NCI-H128 (cell line): ENCODE data around the gene NOVA2.

ENCODE experiments used
- DNase-seq: peaks from one replicate; lab custom pipeline; 2025; ENCODE audit not compliant: unreplicated experiment; lab: John Stamatoyannopoulos, UW

Gene NOVA2

DNA sequence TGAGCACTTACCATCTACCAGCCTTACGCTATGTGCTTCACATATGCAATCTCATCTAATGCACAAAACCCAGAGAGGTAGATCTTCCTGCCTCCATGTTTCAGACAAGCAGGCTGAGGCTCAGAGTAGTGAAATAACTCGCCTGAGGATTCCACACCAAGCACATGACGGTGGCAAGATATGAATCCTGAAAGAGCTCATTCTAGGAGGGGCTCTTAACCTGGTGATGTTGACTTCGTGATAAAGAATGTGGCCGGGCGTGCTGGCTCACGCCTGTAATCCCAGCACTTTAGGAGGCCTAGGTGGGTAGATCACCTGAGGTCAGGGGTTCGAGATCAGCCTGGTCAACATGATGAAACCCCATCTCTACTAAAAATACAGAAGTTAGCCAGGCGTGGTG lies 5.0 kb downstream of the NOVA2 start:
- no peak for DNase-seq

DNA sequence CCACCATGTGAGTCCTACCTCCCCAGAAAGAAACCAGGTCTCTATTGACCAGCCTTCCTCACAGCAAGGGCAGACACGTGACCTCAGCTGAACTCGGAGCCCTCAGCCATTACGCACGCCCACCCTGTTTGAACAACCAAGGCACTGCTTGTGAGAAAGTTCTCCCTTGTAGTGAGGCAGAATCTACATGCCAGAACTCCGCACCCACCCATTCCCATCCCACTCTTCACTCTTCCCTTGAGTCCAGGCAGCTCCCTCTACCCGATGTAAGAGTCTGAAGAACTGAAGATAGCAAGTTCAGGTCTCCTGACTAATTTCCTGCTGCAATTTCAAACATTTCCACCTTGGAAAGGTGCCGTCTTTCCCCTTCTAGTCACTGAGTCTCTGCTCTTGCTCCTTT lies 6.4 kb downstream of the NOVA2 start:
- DNase-seq, result no peak

DNA sequence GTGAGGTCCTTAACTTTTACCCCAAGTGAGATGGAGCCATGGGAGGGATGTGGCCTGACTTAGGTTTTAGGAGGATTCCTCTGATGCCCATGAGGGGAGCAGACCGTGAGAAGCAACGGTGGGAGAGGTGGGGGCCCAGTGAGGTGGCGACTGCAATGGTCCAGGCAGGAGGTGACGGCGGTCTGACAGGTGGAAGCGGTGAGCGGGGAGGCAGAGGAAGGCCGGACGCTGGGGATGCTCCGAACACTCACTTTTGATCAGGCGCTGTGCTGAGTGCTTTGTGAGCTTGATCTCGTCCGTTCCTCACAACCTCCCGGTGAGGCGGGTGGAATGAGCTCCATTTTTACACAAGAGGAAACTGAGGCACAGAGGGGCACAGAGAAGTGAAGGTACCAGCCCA lies 11.6 kb downstream of the NOVA2 start:
- no peak for DNase-seq

DNA sequence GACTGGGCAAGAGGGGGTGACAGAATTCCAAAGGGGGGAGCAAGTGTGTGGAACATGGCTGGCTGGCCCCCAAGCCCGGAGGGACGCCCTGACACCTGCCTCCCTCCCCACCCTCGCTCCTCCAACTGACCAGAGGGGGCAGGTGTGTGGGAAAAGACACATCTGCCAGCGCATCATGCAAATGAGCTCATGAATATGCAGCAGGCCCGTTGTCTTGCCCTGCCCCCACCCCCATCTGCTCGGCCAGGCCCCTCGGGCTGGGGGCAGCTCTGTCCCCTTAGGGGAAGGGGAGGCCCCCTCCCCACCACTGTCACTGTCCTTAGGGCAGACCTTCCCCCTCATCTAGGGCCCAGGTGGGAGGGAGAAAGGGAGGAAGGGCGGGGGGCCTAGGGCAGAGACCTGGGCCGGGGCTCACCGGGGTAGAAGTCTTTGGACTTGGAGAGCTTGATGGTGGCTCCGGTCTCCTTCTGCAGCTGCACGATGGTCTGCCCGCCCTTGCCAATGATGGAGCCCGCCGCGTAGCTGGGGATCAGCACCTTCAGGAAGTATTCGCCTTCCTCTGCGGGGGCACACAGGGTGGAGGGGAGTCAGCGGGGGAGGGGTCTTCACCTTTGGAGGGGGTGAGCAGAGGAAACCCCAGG lies 12.9 kb downstream of the NOVA2 start:
- no peak for DNase-seq

DNA sequence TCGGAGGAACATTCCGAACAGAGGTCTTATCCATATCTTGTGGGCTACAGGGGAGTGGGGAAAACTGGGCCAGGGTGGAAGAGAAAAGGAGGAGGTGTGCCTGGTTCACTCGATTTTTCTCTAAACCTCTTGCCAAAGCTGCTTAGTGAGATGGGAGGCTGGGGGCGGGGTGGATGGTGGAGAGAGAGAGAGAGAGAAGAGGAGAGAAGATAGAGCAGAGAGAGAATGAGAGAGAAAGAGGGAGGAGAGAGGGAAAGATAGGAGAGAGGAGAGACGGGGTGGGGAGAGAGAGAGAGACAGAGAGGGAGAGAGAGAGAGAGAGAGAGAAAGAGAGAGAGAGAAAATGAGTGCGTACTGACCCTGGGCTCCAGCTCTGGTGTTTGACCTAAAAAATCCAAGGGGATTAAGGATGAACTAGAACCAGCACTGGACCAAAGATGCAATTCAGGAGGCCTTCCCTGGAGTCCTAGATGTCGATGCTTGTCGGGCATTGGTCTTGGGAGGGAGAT lies 14.1 kb downstream of the NOVA2 start:
- no peak for DNase-seq

DNA sequence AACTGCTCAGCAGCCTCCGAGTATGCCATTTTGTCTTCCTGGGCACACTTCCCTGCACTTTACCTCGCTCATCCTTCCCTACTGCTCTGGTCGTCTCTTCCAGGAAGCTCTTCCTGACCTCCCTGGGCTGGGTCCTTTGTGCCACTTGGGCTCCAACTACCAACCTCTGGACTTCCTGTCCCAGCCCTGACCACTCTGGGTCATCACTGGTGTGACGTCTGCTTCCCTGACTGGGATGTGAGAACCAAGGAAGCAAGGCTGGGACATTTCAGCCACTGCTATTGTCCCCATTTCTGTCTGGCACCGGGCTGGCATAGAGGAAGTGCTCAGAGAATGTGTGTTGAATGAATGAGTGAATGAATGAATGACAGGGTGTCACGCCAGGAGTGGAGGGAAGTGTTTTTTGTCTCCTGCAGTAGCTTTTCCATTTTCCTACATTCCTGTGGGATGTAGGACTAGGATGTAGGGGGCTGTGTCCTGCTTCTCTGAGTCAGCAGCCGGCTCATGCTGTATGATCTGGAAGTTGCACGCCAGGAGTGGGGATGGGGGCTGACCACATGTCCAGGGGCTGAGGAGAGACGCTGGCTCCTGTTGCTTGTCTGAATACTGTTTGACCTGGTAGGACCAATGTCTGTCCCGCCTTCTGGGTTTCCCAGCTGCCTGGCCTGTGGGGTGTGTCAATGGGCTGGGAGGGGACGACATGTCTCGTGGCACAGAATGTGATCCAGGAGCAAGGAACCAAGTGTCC lies 14.7 kb downstream of the NOVA2 start:
- DNase-seq, result no peak

DNA sequence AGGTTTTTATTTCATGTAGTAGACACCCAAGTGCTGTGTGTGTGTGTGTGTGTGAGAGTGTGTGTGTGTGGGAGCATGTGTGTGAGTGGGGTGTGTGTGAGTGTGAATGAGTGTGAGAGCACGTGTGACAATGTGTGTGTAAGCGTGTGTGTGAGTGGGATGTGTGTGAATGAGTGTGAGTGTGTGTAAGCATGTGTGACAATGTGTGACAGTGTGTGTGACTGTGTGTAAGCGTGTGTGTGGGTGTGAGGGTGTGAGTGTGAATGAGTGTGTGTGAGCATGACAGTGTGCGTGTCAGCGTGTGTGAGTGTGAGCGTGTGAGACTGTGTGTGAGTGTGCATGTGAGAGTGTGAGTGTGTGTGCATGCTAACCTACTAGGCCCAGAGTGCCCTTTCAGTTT lies 15.3 kb downstream of the NOVA2 start:
- no peak for DNase-seq

DNA sequence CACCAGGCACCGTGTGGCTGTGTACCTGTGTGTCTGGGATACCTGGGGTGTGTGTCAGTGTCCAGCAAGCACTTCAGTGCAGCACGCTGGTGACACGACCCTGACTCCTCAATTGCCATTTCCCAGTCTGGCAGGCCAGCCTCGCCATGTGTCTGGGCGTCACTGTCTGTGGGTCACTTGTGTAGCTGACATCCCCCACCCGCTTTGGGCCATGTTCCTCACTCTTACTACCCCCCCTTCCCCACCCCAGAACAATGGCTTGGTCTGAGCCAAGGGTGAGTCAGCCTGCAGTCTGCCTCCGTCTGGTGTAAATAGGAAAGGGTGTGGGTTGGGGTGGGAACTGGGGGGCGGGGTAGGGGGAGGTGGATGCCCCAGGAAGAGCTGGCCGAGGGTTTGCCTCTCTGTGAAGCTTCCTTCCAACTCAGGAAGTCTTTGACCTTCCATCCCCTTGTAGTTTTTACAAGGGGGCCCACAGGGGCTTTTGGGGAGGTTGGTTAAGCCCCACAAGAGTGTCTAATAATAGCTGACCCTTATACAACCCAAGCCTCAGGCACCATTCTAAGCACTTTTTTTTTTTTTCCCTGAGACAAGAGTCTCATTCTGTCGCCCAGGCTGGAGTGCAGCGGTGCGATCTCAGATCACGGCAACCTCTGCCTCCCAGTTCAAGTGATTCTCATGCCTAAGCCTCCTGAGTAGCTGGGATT lies 17.6 kb downstream of the NOVA2 start:
- no peak for DNase-seq

DNA sequence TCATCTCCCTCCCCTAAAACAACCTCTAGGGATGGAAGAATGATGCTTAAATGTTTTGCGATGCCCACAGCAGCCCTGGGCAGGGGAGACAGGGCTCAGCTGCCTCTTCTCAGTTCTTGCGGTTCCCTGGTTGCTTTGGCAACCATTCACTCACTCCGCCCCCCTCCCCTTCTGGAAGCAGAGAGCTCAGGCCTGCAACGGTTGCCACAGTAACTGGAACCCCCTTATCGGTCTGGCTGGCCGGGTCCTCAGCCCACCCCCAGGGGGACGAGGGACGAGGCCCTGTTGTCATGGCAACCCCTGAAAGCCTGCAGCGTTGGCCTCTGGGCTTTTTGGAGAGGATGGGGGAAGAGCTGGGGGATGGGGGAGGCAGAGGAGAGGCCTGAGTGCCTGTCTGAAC lies 19.5 kb downstream of the NOVA2 start:
- DNase-seq, result peak; percentile 43

DNA sequence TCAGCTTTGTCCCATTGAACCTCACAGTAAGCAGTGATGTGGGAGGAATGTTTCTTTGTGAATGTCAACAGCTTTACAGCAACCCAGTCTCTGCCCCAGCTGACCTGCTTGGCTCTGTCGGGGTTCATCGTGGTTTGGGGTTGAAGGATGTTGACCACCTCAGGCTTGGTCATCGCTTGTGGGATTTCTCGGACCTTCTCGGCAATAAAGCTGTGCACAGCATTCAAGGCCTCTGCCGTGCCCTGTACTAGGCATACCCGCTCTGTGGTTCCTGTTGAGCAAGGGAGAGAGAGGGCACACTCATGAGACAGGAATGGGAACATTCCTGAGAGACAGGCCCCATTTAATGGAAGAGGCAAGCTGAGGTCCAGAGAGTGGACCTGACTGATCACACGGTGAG lies 20.0 kb downstream of the NOVA2 start:
- DNase-seq, result no peak

DNA sequence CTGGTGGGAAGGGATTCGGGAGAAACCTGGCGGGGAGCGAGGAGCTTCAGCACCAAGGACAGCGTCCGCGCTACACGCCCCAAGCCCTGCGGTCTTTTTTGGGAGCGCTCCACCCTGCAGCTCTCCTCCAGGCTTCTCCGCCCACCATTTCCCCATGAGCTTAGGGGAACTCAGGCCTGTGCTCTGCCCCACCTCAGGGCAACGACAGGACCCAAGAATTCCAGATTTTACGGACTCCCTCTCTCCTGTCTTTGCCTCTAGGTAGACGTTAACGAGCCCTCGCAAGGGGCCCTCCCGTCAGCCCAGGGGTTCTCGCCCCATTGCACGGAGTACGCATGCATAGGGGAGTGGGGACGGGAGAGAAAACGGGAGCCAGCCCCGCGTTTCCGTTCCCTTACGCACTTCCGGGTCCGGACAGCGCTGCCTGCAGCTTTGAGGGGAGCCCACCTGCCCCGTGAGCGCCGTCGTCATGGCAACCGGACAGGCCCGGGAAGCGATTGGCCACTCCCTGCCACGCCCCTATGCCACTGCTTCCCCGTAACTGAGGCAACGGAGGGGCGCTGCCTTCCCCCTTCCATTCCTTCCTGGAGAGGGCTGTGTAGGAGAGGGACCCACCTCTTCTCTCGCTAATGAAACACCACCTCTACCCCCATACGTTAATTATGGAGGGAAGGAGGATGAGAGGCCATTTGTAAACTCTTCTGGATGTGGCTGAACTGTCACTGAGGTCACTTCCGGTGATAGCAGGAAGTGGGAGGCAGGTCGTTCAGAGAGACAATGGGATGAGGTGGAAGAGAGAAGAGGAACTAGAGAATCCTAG lies 20.8 kb downstream of the NOVA2 start:
- no peak for DNase-seq

DNA sequence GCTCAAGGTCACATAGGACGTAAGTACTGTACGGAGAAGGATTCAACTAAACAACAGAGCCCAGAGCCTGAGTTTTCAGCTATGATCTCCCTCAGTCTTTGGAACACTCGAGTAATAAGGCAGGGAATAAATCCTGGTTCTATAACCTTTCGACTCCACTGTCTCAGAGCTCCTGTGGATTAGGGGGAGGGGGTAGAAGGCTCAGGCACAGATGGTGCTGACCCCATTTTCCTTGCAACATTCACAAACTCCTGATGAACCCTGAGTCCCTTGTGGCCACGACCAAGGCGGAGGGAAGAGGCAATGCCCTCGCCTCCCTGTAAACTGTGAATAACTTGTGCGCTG lies 21.4 kb downstream of the NOVA2 start:
- DNase-seq, result no peak

DNA sequence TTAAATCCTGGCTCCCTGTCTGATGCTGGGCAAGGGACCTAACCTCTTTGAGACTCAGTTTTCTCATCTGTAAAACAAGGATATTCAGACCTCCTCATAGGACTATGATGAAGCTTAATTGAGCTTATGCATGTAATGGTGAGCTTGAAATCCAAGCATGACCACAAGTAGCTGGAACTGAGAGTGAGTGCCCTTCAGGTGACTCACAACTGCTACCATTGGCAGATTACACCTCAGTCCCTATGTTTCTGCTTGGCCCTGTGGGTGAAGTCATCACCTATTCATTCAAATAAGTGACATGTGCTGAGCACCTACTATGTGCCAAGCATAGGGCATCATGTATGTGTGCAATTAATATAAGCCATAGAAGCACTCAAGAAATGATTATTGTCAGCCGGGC lies 25.7 kb downstream of the NOVA2 start:
- DNase-seq, result no peak

DNA sequence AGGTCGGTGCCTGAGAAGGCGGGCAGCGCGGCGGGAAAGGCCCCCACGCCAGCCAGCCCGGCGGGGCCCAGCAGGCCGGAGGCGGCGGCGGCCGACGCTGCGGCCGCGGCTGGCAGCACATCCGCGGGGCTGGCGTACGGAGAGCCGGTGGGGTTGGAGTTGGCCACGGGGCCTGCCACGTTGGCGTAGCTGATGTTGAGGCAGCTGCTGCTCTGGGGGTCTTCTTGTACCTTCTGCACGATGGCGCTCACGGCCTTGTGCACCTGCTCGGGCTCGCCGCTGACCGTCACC lies 33.2 kb downstream of the NOVA2 start:
- DNase-seq, result no peak

DNA sequence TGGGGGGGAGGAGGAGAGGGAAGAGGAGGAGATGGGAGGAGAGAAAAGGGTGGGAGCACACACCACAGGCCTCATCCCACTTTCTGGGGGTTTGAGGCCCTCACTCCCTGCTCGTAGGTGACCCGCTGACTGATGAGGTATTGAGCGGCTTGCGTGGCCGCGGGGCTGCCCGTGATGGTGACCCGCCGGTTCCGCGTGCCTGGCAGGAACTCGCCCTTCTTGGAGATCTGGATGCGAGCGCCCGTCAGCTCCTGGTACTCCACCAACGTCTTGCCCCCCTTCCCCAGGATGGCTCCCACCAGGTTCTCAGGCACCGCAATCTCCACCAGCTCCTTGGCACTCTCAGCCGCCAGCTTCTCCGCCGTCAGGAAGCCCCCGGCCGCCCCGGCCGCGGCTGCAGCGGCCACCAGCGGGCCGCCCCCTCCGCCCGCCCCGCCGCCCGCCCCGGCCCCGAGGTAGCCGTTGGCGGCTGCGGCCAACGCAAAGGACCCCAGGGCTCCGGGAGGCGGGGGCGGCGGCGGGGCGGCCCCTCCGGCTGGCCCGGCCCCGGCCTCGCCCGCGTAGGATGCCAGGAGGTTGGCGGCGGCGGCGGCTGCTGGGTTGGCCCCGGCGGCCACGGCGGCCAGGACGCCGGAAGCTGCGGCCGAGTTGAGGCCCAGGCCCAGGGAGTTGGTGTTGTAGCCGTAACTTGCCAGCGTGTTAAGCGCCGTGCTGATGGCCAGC lies 33.7 kb downstream of the NOVA2 start:
- DNase-seq, result no peak

DNA sequence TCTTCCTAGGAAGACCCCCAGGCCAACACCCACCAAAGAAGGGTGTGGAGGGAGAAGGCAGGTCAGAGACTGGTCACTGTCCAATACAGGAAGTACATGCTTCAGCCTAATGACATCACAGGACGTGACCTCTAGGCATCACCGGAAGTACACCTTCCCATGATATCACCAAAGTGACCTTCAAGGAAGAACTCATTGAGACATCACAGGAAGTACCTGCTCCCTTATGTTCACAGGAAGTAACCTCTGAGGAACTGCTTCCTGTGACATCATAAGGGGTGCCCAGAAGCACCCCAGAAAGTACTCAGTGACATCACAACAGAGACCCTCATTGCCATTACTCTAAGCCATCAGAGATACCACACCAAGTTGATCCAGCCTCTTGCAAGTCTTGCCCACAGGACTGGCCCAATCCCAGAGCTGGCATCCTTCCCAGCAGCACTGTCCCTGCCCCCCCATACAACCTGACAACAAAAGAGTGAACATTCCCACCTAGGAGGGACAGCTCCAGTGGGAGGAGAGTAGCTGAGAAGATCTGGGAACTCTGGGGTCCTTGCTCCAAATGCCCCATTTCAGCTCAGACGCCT lies 34.8 kb downstream of the NOVA2 start:
- no peak for DNase-seq

DNA sequence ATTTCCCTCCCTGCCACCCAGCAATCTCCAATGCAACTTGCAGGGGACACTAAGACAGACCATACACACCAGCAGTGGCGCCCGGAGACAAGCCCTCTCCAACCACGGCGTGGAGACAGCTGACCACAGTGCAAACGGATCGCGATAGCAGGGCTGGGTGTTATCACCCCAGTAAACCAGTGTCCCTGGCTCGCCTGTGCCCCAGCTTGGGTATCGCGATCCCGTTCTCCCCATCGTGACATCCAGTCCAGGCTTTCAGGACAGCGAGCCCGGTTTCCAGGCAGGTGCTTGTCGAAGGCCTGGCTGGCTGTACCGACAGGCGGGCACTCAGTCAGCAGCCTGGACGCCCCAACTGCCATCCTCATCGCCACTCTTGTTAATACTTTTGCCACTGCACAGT lies 38.4 kb downstream of the NOVA2 start:
- DNase-seq, result no peak

DNA sequence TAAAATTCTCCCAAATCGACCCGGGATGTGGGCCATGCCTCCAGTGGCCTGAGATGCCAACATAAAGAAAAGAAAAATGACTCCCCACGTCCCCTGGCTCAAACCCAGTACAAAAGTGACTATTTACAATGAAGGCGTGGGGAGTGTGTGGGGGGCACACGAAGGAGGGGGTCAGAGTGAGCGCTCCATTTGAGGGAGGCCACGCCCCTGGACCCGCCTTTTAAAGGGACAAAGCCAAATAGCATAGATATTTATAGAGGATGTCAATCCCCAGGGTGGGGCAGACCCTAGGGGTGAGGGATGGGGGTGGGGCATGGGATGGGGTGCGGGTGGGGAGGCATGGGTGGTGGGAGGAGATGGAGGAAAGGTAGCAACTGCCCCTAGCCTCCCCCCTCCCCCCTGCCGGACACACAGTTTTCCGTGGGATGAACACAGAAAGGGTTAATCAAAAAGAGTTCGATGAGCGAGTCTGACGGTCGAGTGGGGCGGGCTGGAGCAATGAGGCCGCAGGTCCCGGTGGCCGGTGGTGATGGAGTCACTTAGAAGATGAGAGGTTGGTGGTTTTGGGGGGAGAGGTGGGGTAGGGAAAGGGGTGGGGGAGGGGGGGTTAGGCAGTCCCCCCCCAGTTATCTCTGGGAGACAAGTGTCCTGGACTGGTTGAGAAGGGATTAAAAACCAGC lies 39.0 kb downstream of the NOVA2 start:
- DNase-seq, result no peak

DNA sequence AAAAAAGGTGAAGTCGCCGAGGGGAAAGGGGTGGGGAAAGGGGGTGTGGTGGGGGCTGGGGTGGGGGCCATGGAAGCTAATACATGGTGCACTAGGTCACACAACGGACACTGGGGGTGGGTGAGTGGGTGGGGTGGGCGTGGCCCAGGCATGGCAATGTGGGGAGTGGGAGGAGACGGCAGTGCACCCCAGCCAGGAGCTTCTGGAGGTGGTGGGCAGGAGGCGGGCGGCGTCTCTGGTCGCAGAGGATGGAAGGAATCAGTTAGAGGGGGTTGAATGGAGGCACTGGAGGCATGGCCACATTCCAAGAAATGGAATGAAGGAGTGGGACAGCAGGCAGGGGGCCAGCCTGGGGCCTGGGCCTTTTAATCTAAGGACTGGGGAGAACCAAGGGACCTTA lies 39.9 kb downstream of the NOVA2 start:
- no peak for DNase-seq

DNA sequence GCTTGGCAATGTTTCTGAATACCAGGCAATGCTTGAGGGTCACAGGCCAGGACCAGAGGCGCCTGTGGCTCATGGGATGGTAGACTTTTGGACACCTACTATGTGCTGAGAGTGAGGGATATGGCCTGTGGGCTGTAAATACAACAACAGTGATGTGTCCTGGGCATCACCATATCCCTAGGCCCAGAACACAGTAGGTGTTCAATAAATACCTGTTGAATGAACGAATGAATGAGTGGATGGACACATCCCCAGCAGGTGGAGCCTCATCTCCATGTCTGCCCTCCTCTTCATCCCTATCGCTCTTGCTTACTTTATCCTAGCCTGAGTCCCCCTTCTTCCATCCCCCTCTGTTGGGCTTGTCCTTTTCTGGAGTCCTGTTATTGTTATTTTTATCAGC lies 42.6 kb downstream of the NOVA2 start:
- DNase-seq, result no peak
